ENCODE data around the gene CMBL.

Gene CMBL

GRCh38 chr5:10333154-10334006 is 25.7 kb upstream of the CMBL start:
- peak; percentile 26 to 76 (median 50) for DNase-seq

- no peak for DNase-seq
Measured at GRCh38 chr5:10332301-10332700, 24.6 kb upstream of the CMBL start.

- no peak for DNase-seq
Measured at GRCh38 chr5:10331341-10331796, 23.7 kb upstream of the CMBL start.

- no peak for DNase-seq
Measured at GRCh38 chr5:10330511-10331230, 23.0 kb upstream of the CMBL start.

GRCh38 chr5:10329820-10330481 is 22.2 kb upstream of the CMBL start:
- no peak for DNase-seq

GRCh38 chr5:10329446-10329819 is 21.7 kb upstream of the CMBL start:
- DNase-seq: no peak

GRCh38 chr5:10328323-10328722 is 20.6 kb upstream of the CMBL start:
- no peak for DNase-seq

GRCh38 chr5:10324518-10325370 is 17.0 kb upstream of the CMBL start:
- DNase-seq: peak in 2 of 4 experiments; percentile 17 to 31

- peak in 3 of 4 experiments; percentile 14 to 28 (median 26) for DNase-seq
Measured at GRCh38 chr5:10323588-10324488, 16.1 kb upstream of the CMBL start.

- DNase-seq: no peak
Measured at GRCh38 chr5:10321882-10322281, 14.2 kb upstream of the CMBL start.

- peak in 2 of 4 experiments; percentile 20 to 25 for DNase-seq
Measured at GRCh38 chr5:10320793-10321192, 13.1 kb upstream of the CMBL start.

GRCh38 chr5:10319202-10319851 is 11.6 kb upstream of the CMBL start:
- DNase-seq: no peak

- DNase-seq: peak in 3 of 4 experiments; percentile 28 to 35 (median 32)
Measured at GRCh38 chr5:10317825-10318682, 10.4 kb upstream of the CMBL start.

- DNase-seq: no peak
Measured at GRCh38 chr5:10315824-10316509, 8.3 kb upstream of the CMBL start.

GRCh38 chr5:10315201-10315600 is 7.5 kb upstream of the CMBL start:
- no peak for DNase-seq

GRCh38 chr5:10311595-10312425 is 4.1 kb upstream of the CMBL start:
- peak; percentile 28 to 69 (median 52) for DNase-seq

GRCh38 chr5:10310835-10311570 is 3.3 kb upstream of the CMBL start:
- DNase-seq: peak in 2 of 4 experiments; percentile 28 to 36
